NCI-H774 (cell line): Measurements from ENCODE around the gene SYDE1.

Experiments used
- DNase-seq: peaks from one replicate; lab custom pipeline; 2025; lab: John Stamatoyannopoulos, UW

SYDE1 gene

DNA sequence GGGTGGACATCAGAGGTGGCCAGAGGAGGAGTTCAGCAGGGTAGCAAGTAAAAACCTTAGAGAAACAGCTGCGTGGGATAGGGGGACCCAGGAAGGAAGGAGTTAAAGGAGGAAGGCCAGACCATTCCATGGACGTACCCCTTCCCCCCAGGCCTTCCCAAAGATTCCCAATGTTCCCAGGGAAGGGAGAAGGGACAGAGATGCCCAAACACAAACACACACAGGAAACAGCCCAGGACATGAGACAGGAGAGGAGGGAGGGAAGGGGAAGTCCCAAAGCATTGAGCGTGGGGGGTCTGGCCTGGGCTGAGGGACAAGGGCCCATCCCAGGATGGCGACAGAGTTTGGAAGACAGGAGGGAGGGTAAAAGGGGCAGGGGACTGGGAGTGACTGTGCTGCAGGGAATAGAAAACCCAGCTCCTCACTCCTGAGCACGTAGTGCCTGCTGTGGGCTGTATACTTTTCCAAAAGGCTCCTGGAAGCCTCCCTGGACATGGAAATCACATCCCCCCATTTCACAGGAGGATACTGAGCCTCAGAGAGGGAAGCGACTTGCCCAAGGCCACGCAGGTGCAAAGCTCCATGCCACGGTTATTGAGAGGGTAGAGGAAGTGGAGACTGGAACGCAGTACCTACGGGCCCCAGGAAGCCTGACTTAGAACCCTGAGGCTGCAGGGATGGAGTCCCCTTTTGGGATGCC lies 1.1 kb downstream of the SYDE1 start:
- no peak for DNase-seq

DNA sequence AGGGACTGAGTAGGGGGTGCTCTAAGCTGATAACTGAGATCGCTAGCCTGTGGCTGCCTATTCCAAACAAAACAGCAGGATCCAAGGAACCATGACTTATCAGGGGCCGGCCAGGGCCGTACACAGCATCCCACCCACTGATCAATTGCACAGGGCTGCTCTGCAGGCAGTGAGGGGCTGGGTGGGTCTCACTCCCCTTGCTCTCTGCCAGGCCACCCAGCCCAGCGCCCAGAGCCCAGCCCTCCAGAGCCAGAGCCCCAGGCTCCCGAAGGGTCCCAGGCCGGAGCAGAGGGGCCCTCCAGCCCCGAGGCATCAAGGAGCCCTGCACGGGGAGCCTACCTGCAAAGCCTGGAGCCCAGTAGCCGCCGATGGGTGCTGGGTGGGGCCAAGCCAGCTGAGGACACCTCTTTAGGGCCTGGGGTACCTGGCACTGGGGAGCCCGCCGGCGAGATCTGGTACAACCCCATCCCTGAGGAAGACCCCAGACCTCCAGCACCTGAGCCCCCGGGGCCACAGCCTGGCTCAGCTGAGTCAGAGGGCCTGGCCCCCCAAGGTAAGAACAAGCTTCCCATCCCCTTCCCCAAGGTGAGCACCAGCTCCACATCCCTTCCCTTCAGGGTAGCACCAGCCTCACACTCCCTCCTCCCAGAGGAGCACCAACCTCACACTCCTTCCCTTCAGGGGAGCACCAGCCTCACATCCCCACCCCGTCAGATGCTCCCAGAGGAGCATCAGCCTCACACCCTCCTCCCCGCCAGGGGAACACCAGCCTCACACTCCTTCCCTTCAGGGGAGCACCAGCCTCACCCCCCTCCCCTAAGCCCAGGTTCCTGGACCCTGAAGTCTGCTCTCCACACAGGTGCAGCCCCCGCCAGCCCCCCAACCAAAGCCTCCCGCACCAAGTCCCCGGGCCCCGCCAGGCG lies 1.9 kb downstream of the SYDE1 start:
- no peak for DNase-seq

GRCh38 chr19:15109768-15110417 lies 2.7 kb downstream of the SYDE1 start:
- no peak for DNase-seq

DNA sequence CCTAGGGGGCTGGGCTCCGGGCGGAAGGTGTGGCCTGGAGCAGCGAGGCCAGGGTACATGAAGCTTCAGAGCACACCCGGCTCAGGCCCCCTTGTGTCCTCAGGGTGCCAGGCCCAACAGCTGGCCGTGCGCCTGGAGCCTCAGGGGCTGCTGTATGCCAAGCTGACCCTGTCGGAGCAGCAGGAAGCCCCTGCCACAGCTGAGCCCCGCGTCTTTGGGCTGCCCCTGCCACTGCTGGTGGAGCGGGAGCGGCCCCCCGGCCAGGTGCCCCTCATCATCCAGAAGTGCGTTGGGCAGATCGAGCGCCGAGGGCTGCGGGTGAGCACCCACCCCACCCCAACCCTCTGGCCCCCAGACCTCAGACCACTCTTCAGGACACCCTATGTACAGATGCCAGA lies 3.2 kb downstream of the SYDE1 start:
- DNase-seq = no peak

DNA sequence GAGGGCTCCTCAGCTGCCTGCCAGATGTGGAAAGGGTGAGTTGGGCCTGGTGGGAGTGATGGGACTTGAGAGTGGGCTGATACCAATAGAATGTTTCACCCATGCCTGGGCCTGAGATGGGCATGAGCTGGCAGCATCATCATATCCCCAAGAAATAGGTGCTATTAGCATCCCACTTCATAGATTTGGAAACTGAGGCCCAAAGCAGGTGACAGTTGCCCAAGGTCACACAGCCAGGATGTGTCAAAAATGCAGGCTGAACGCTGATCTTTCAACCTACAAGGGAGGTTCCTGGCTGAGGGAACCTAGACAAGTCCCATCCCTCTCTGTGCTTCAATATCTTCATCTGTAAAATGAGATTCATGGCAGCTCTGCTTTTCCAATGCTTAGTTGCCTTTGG lies 4.6 kb downstream of the SYDE1 start:
- DNase-seq = no peak

GRCh38 chr19:15112385-15112784 lies 5.2 kb downstream of the SYDE1 start:
- no peak for DNase-seq

DNA sequence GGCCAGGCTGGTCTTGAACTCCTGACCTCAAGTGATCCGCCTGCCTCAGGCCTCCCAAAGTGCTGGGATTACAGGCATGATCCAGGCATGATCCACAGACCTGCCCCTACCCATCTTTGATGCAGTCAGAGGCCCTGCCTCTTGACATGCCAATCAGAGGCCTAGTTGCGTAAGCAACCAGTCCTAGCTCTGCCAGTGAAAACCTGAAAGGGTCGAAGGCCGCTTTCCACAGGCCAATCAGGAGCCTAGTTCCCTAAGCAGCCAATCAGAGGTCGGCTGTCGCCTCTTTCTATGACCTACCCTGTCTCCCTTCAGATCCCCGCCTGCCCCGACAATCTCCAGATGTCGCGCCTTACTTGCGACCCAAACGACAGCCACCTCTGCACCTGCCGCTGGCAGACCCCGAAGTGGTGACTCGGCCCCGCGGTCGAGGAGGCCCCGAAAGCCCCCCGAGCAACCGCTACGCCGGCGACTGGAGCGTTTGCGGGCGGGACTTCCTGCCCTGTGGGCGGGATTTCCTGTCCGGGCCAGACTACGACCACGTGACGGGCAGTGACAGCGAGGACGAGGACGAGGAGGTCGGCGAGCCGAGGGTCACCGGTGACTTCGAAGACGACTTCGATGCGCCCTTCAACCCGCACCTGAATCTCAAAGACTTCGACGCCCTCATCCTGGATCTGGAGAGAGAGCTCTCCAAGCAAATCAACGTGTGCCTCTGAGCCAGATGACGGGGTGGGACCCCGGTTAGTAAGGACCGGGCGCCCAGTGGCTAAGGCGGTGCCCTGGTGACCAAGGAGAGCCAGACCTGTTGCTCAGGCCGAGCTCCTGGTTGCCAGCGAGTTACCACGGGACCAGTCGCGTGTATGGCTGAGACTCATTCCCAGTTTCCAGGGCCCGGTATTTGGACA lies 6.3 kb downstream of the SYDE1 start:
- DNase-seq = no peak

DNA sequence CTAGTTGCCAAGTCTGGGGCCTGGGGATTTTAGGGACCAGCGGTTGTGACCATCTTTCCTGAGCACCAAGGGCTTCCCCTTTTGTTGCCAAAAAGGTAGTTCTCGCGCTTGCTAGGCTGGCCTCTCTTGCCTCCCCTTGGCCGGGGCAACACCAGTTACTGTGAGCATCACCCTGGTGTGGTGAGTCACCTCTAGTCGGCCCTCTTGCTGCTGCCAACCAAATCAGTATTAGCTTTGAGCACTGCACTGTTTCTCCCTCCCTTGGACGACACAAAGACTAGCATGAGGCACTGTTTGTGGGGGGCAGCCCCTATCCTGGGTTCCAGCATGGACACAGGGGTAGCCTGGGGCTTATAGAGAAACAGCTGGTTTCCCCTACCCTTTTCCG lies 6.9 kb downstream of the SYDE1 start:
- DNase-seq = no peak

GRCh38 chr19:15115080-15115479 lies 7.9 kb downstream of the SYDE1 start:
- no peak for DNase-seq

DNA sequence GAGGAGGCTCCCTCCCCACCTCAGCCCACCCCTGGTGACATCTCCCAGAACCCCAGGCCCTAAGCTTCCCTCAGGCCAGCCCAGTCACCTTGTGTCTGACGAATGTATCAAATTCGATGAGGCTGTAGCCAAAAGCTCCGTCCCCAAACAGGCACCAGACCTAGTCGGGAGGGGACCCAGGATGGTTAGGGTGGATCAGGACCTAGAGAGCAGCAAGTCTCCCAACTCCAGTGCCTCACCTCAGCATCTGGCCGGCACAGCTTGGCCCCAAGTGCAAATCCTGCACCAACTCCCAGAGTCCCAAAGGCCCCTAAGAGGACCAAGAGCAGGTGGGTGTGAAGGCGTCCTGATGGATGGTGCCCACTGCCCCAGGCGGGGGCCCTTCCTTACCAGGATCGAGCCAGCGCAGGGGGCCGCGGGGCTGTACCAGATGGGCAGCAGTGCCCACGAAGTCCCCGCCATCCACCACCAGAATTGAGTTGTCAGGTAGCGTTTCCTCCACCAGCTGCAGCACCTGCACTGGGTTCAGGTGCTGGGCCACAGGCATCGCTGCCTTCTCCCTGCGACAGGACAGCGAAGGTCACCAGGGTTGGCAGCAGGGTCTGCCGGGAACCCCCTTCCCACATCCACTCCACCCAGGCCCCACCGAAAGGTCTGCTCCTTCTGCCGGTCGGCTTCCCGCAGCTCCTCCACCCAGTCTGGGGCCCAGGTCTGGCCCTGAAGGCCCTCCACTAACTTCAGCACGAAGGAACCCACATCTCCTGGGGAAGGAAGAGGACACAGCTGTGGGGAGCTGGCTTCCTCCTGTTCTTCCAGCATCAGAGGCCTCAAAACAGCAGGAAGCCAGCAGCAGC lies 8.8 kb downstream of the SYDE1 start:
- DNase-seq = no peak

GRCh38 chr19:15116856-15117255 lies 9.7 kb downstream of the SYDE1 start:
- no peak for DNase-seq

DNA sequence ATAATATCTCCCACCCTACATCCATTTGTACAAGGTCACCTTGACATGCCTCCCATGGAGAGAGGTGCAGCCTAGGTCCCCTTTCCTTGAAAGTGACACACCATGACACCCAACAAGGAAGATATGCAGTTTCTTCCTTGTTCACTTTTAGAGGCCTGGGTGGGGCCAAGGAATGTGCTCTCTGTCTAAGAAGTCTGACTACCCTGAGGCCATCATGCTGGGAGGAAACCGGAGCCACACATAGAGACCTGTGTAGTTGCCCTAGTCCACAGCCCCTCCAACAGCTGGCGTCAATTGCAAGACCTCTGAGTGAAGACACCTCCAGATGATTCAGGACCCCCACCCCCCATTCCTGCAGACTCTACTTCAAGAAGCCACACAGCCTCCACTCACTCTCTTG lies 11.0 kb downstream of the SYDE1 start:
- DNase-seq = no peak

DNA sequence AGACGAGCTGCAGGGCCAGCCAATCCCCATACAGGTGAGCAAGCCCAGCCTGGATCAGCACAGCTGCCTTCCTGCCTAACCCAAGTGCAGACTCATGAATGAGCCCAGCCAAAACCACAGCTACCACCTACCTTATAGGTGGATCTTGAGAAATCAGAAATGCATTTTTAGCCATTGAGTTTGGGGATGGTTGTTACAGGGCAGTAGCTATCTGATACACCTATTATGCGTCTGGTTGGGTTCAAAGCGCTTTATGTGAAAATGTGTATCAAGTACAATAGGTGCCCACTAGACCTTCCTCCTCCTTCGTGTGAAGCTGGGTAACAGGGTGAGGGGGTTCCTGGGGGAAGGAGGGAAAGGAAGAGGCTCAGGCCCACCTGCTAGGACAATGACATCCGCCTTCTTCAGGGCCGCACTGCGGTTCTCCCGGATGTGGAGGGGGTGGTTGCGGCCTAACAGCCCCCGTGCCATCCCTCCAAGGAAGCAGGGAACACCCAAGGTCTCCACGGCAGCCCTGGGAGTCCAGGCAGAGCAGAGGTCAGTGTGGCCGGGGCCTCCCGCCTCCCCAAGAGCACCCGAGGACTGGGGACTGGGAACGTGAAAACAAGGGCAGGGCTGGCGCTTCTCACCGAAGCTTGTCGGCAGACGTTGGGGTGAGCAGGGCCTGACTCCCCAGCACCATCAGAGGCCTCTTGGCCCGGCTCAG lies 11.7 kb downstream of the SYDE1 start:
- DNase-seq = no peak

- no peak for DNase-seq
Observed at GRCh38 chr19:15120135-15121026, 13.2 kb downstream of the SYDE1 start.

- no peak for DNase-seq
Observed at GRCh38 chr19:15122331-15123030, 15.3 kb downstream of the SYDE1 start.

DNA sequence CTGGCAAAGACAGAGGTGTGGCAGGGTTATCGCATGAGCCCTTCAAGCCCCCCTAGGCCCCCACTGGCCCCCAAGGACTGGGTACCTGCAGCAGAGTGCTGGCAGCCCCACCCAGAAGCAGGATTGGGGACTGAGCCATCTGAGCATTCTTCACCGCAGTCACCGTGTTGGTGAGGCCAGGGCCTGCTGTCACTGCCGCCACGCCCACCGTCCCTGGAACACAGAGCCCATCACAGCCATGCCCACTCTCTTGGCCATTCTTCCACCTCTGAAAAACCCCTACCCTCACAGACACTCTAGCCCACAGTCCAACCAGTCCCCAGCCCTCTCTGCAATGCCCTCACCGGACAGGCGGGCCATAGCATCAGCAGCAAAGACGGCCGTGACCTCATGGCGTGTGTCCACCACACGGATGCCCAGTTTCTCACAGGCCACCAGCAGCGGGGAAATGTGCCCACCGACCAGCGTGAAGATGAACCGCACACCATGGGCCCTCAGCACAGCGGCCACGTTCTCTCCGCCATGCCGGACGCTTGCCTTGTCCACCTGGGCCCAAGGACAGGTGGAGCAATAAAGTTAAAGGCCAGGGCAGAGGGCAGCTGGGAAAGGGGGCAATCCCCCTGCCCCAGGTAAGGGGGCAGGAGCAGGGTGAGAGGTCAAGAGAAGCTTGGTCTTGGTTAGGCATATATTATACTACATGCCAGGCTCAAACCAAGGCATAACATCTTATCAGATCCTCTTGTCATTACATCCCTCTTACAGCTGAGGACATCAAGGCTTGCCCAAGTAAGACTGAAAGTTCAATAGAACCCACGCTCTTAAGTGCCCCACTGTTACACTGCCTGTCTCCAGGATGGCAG lies 16.1 kb downstream of the SYDE1 start:
- DNase-seq = no peak

DNA sequence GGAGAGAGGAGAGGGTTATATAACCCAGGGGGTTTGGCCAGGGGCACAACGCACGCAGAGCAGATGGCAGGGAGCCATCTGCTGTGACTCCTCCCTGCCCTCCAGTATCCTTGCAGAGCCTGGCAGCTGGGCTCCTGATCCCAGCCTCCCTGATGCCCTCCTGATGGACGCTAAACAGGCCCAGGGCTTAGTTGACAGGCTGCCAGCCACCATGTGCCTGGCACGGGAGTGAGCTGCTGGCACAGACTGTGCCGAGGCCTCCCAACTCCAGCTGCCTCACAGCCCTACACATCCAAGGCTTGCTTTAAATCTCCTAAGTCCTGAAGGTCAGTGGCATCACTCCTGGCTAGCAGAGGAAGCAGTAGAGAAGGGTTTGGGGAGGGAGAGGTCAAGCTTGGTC lies 16.7 kb downstream of the SYDE1 start:
- DNase-seq = no peak
